GM21515 (cell line): ENCODE results near the gene CGREF1.

Experiments
- ATAC-seq: cut with Tn5 transposase; IDR thresholded peaks from one replicate; pipeline ENCODE4 v1.9.1; 2021; ENCODE audit not compliant: unreplicated experiment

CGREF1 gene

DNA sequence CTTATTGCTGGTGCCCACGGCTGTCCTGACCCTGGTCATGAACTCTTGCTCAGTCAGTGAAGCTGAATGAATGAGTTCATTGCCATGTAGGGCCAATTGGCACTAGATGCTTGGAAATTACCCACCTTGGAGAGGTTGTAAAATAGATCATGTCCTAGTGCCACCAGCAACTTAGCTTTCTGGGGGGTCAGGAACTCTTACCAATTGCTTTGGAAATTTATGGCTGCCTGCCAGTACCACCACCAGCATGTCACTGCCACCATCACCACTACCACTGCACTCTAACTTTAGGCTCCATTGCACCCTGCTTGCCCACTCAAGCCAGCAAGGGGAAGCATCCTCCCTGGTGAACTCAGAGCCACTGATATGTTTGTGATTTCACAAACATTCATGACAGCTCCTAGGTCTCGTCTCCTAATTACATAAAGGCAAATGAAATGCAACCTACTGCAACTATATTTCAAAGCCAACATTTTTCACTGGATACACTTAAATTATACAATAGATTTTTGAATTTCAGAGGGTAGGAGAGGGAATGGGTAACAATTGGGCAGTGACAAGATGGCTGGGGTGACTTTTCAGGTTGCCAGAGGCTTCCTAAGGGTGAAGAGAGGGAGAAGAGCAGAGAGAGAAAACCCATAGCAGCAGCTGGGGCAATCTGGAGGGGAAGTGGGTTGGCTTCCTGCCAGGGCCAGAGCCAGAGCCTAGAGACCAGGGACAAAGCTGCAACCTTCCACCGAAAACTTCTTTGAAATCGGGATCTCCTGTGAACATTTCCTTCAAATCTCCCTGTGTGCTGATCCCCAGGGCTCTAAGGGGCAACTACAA lies 44.0 kb downstream of the CGREF1 start:
- no peak for ATAC-seq

DNA sequence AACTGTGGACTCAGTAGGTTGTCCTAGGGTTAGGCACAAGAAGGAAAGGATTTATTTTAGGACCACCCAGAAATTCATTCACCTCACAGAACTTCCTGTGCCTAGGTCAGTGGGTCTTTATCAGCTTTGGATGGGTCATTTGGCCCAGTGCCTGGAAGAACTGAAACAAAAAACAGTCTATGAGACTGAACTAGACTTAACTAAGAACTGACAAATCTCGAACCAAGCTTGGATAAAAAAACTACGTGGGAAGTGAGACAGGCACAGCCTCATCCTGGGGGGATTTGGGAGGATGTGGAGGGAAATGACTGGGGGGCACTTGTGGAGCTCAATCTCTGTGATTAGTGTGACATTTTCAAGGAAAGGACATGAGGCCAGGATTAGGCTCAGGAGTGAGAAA lies 45.1 kb downstream of the CGREF1 start:
- ATAC-seq = no peak

DNA sequence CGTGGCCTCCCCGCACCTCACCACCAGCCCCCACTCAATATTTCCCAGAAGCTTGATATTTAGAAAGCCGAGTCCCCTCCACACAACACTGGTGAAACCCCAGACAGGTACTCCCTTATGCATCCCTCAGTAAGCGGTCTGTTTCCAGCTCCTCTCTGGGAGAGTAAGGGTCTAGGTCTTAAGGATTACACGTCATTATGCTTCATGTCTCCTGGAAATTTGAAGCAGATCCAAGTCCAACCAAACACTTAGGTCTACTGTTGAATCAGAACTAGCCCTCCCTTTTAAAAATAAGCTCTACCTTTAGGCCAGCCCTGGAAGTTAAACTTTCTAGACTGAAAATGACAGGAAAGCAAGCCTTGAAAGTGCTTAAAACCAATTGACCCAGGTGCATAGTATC lies 46.0 kb downstream of the CGREF1 start:
- ATAC-seq = no peak

DNA sequence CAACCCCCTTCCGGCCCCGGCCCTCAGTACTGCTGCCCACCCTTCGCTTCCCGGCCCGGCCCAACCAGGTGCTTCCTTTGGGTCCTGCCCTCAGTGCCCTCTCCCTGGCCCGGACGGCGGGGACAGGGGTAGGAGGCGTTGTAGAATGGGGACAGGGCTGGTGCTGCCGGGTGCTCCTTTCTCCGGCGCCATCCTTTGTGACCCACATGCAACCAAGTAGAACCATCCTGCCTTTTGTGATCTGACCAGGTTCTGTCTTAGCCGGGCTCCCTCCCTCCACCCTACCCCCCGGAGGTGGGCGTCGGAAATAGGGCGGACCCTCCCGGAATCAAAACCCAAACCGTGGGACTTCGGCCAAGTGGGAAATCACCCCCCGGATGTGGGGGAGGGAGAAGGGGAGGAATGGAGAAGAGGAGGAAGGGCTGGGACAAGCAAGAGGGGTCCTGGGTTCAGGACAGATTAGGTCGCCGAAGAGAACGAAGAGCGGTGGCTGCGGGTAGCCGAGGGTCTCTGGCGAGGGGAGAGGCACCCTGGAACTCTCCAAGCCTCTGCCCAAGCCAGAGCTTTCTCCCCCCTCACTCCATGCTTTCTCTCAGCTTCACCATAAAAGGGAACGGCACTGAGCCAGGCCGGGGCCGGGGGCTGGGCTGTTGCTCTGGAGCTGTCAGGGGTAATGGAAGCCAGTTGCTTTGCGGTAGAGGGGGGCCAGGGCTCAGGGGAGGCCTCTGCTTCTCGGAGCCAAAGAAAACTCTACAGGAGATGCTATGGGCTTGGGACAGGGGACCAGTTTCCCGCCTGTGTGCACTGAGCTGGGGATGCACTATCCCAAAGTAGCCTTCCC lies 46.7 kb downstream of the CGREF1 start:
- ATAC-seq = peak; percentile 28

- peak; percentile 81 for ATAC-seq
Observed at GRCh38 chr2:27071277-27071989, 47.5 kb downstream of the CGREF1 start, which contains the start of gene OST4. OST4 (minus strand) TSS chr2:27071654.

- no peak for ATAC-seq
Observed at GRCh38 chr2:27070653-27071276, 48.2 kb downstream of the CGREF1 start.

GRCh38 chr2:27069961-27070618 lies 48.8 kb downstream of the CGREF1 start:
- no peak for ATAC-seq

DNA sequence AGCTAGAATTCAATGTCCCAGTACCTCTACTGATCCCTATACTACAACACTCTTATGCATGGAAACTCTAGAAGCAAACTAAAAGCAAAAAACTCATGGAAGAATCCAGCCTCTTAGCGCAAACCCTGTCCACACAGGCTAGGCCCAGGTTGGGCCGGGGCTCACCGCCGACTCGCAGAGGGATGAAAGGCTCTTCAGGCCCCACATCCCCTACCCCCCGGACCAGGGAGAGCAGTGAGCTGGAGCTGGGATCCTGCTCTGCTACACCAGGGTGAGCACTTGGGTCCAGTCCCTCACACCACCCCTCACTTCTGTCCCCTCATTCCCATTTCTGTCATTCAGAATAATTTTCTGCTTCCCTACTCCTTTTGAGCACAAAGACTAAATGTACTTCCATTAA lies 49.5 kb downstream of the CGREF1 start:
- ATAC-seq = no peak

DNA sequence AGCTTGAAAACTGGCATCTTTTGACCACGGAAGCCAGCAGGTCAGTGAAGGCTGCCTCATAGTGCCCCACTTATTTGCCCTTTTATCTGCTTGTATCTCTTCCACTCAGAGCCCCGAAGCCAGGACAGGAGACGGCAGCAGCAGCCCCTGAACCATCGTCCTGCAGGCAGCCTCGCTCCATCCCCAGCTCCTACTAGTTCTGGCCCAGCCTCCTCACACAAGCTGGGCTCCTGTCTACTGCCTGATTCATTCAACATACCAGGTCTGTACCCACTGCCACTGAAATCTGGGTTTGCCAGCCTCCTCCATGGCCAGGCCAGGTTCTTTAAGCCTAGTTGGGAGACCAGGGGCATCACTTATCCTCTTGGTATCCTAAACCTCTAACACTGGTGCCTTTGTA lies 51.5 kb downstream of the CGREF1 start:
- ATAC-seq = no peak

GRCh38 chr2:27065128-27065527 lies 53.8 kb downstream of the CGREF1 start:
- ATAC-seq = no peak

GRCh38 chr2:27060323-27060722 lies 58.6 kb downstream of the CGREF1 start:
- ATAC-seq = no peak

DNA sequence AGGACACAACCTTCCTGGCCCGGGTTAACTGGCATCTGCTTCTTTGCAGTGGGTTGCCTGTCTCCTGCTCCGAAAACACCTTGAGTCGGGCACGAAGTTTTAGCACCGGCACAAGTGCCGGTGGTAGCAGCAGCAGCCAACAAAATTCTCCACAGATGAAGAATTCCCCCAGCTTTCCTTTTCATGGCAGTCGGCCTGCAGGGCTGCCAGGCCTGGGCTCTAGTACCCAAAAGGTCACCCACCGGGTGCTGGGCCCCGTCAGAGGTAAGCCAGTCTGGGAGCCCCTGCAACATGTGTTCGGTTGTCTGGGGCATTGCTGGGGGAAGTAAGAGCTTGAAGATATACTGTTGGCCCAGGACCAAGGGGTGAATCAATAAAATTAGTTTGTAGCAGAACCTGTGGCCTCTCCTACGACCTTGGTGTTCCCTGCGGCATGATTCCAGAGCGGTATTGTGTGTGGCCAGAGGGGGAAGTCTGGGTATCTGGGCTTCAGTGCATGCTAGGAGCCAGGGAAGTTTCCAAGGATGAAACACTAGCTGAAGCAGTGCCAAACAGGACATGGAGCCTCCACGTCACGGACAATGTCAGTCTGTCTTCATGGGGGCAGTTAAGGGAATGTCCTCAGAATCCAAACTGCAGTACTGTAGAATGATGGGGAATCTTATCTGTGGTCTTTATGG lies 59.6 kb downstream of the CGREF1 start:
- ATAC-seq = no peak

DNA sequence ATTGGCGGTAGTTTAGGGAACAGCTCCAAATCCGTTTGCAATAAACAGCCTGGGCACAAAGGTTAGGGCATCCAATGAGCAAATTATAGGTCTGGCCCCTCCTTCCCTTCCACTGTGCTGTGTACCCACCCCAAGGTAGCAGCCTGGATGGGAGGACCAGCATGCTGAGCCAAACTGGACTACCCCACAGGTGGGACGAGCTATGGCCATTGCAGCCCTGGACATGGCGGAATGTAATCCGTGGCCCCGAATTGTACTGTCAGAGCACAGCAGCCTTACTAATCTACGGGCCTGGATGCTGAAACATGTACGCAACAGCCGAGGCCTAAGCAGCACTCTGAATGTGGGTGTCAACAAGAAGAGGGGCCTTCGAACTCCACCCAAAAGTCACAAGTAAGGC lies 60.7 kb downstream of the CGREF1 start:
- ATAC-seq = no peak

- no peak for ATAC-seq
Observed at GRCh38 chr2:27057184-27057583, 61.7 kb downstream of the CGREF1 start.

GRCh38 chr2:27054721-27055120 lies 64.2 kb downstream of the CGREF1 start:
- no peak for ATAC-seq

DNA sequence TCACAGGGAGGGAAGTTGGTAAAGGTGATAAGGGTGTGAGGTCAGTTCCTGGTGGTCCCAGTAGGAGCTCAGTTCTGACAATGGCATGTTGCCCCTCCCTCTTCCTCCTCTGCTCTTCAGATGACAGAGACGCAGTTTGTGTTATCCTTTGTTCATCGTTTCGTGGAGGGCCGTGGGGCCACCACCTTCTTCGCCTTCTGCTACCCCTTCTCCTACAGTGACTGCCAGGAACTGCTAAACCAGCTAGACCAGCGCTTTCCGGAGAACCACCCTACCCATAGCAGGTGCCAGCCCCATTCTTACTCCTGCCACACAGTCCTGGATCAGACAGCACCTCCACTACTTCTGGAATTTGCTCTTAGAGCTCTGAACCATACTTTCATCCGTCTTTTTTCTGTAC lies 65.2 kb downstream of the CGREF1 start:
- ATAC-seq = no peak

DNA sequence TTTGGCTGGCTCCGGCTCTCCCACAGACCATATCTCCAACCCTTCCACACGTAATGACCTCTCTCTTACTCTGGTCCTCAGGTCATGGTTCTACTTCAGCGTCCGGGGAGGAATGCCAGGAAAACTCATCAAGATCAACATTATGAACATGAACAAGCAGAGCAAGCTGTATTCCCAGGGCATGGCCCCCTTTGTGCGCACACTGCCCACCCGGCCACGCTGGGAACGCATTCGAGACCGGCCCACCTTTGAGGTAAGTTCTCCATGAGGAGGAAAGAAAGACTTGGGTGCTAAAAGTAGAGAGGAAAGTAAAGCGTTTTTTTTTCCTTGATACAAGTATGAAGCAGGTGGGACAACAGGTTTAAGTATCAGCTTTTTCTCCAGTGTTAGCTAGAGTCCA lies 65.6 kb downstream of the CGREF1 start:
- no peak for ATAC-seq

DNA sequence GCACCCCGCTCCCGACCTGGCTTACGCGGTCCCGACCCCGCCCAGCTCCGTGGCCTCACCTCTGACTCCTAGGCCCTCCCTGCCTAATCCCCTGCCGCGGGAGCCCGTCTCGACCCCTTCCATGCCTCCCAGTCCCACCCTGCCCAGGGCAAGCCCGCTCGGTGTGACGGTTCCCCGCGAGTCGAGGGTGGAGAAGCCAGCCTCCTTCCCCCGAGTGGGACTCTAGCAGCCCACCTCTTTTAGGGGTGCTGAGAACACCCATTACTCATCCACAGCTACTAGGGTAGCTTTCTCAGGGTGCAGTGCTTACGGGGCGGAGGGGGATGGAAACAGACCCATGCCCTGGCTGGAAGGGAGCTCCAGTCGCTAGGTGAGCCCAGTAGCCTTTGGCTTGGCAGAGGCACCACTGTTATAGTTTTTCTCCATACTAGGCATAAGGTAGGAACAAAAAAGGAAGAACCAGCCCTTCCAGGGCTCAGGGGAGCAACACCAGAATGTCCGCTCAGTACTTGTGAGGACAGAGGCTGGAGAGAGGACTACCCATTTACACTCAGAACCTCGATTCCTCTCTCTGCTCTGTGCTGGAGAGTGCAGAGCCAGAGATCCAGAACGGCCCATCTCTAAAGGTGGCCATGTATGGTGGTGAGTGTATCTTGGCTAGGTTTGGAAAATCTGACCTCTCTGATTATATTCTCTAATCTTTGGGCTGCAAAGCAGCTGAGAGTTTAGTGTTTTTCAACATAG lies 66.9 kb downstream of the CGREF1 start:
- ATAC-seq = no peak
